AG20443 (cell line): ENCODE measurements around the gene PTPRM.

Source experiments
- DNase-seq: peaks from one replicate; pipeline ENCODE4 v3.0.0; 2012; ENCODE audit warnings: low spot score, mixed read lengths

Gene PTPRM

DNA sequence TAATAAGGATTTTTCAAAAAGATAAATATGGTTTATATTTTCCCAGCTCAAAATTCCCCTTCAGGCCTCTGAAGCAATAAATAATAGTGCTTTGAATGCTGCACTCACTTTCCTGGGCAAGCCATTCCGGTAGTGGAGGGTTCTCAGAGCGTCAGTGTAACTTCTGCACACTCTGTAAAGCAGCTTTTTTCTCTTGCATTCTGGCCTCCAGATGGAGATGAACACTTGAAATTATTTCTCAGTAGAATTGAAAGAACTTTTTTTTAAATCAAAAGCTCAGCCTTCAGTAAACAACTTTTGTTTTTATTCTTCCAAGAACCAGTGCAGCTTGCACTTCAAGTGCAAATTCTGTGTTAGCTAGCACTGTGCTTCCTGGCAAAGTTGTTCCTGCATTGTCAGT is 761.0 kb downstream of the PTPRM start:
- DNase-seq = no peak

- DNase-seq = no peak
Observed at GRCh38 chr18:8329186-8329771, 762.2 kb downstream of the PTPRM start.

- no peak for DNase-seq
Observed at GRCh38 chr18:8330575-8330974, 763.5 kb downstream of the PTPRM start.

DNA sequence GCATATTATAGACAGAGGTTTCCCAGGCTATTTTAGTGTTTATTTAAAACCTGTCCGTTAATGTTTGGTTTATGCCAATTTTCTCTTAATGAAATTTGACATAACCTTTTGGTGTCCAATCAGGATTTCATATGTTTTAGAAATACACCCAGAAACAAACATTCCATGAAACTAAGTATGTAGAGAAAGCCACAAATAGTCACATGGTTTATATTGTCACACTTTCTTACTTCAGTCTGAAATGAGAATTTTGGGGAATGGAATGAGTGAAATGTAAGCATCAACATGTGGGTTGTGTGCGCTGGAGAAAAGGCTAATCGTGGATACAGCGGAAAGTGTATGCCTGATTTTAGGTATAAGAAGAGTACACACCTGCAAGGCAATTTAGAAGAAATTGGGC is 765.2 kb downstream of the PTPRM start:
- no peak for DNase-seq

GRCh38 chr18:8333961-8334360 is 766.8 kb downstream of the PTPRM start:
- DNase-seq = no peak

GRCh38 chr18:8337211-8337610 is 770.1 kb downstream of the PTPRM start:
- DNase-seq = no peak

DNA sequence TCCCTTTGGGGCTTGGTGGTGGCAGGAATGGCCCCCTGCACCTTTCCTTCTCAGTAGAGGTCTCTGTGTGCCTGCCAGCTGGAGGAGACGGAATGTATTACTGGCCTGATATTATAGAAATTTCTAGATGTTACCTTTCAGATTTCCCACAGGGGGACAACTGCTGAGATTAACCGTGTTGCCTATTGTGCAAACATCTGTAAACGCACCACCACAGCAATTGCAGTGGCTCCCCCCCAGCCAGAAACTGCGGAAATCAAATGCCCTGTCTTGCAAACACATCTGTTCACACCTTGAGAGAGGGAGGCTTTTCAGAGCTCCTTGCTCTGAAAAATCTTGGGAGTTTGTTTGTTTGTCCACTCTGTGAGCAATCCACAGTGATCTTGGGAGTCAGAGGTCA is 772.1 kb downstream of the PTPRM start:
- no peak for DNase-seq

DNA sequence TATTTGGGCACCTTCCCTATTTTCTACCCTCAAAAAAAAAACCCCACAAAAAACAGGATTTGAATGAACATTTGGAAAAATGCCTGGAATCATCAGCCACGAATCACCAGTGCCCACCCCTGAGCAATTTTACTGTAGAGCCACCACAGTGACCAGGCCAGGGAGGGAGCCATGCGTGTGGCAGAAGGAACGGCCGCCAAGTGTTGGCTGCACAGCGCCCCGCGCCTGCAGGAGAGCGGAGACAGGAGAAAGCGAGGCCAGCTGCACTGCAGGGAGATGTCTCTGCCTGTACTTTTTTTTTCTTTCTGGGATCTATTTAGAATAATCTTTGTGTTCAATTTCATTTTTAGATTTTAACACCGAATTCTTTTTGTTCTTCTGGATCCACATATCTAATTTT is 772.8 kb downstream of the PTPRM start:
- DNase-seq = no peak

- peak; percentile 68 for DNase-seq
Observed at GRCh38 chr18:8341481-8342230, 774.5 kb downstream of the PTPRM start.

DNA sequence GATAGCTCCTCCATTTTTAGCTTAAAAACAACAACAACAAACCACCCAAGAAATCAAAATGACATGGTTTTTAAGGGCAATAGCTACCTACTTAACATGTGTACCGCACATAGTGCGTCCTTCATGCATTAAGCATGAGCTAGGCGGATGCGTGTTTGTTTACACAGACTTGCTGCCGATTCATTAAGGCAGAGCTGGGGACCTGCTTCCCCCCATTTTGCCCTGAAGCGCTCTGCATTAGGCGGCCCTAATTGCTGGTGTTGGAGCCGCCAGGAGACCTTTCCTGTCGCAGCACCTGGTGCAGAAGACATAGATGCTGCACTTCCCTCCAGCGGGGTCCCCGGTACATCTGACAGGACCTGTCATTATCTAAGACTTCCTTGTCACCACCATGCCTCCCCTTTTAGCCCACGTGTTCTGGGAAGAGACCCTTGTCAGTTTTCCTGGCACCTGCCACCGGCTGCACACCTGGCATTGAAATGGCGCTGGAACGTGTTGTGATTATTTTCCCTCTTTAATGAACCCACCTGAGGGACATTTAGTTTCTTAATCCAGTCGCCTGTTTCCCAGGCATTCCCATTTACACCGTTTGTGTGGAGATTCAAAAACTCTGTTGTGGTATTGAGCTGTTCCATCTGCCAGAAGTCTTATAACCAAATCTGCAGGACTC is 781.1 kb downstream of the PTPRM start:
- no peak for DNase-seq

DNA sequence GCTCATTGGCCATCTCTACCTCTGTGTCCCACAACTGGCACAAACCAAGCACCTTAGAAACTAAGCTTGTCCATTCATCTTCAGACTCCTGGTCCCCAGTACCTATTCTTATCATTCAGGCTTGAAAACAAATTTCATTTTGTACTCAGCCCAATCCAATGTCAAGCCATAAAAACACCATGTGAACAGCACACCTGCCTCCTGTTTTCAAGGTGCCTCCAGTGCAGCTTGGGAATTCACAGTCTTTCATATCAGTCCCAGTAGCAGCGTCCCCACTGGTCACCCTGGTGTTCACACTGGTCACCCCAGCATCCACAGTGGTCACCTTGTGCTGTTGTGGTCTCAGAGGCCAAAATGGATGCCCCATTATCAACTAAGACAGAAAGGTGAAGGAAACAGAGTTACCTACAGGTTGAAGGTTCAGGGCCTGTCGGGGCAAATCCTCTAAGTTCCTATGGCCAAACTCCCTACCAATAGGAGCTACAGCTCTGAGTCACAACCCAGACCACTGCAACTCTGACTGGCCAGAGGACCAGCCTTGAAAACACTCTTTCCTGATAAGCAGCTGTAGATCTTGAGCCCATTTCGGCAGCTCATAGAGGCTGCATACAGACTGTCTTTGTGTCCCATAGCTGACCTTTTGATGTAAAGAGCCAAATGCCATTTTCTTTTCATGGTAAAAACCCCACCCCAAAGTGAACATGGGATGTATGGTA is 782.6 kb downstream of the PTPRM start:
- no peak for DNase-seq

- DNase-seq = no peak
Observed at GRCh38 chr18:8350628-8351027, 783.5 kb downstream of the PTPRM start.

DNA sequence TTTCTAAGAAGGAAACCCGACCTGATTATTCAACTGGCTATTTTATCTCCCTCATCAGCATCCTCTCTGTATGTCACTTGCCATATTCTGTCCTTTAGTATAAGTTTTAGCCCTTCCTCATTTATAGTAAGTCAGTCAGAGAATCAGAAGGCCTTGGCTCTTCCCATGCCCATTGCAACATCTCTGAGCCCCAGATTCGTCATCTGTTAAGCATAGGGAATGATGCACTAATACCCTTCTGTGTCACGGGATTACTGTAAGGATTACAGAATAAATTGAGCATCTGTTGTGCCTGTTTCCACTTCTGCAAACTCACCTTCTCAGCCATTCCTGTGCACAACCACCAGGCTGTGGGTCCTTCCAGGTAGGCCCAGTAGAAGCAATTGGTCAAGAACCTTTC is 784.0 kb downstream of the PTPRM start:
- DNase-seq = no peak

DNA sequence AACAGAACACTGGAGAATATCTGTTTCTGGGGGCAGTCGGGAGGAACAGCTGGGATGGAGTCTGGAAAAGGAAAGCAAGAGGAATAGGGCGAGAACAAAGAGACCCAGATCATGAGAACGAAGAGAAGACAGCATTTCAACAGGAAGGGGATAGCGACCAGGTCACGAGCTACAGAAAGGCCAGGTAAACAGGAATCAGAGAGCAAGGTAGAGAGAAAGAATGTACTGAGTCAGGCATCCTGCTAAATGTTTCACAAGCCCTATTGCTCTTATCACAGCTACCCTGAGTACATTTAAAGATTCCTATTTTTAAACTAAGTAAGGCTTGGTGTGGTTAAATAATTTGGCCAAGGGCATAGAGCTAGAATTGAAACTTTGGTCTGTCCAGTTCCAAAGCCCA is 787.2 kb downstream of the PTPRM start:
- DNase-seq = no peak

DNA sequence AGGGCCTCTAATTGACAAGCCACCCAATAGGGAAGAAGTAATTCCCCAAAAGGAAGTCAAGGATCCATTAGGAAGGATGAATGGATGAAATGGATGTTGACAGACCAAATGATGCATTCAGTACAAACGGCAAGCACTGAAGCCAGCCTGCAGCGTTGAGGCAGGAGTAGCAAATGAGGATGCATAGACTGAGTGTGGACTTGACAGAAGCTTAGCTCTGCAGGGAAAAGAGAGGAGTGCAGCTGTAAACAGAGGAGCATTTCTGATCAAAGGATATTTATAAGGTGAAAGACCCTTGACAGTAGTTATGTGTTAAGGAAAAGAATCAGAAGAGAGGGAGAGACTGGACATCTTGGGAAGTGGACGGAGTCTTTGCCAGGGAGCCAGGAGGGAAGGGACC is 788.9 kb downstream of the PTPRM start:
- no peak for DNase-seq

- no peak for DNase-seq
Observed at GRCh38 chr18:8357320-8357719, 790.2 kb downstream of the PTPRM start.

DNA sequence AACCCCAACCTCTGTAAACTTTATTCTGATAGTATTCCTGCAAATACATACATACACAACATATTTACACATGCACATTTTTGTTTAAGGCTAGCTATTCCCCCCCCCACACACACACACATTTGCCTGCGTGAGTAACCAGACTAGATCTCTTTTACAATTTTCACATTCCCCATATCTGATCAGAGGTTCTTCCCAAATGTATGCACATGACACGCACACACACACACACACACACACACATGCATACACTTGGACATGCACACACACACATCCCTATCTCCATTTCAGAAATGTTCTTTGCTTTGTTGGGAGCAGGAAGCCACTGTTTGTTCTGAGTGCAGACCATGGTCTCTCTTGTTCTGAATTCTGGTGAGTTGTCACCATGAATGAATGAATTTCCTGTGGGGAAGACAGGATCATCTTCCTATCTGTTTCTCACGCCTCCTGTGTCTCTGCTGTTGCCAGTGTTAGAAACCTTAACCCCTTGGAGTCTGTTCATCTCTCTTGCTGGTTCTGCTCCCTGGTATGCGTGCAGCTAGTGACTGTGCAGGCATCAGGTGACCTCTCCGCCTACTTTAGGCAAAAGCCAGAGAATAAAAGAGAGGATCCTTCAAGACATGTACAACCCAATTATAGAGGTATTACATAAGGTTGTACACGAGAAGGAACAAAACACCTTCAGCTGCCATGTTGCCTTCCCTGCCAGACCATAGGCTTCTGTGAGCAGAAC is 791.1 kb downstream of the PTPRM start:
- no peak for DNase-seq

- DNase-seq = no peak
Observed at GRCh38 chr18:8359076-8359475, 792.0 kb downstream of the PTPRM start.

- no peak for DNase-seq
Observed at GRCh38 chr18:8359481-8359880, 792.4 kb downstream of the PTPRM start.

DNA sequence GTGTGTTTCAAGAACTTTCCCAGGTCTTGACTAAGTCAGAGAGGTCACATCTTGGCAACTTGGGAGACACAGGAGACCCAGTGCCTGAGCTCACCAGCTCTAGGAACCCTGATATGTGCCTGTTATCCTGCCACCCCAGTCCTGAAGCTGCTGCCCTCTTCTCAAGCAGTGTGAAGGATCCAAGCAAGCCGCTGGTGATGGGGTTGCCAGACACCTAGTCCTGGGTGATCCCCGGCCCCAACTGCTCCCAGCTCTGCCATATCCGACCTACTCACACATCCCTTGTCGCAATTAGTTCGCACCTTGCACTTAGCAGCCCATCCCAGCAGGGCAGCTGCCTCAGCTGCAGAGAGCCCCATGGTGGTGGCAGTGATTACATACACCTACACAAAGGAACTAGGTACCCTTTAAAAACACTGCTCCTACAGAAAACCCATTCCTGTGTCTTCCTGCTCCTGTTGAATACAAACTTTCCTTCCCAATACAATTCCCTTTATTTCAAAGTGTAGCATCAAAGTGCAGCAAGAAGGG is 794.9 kb downstream of the PTPRM start:
- no peak for DNase-seq

DNA sequence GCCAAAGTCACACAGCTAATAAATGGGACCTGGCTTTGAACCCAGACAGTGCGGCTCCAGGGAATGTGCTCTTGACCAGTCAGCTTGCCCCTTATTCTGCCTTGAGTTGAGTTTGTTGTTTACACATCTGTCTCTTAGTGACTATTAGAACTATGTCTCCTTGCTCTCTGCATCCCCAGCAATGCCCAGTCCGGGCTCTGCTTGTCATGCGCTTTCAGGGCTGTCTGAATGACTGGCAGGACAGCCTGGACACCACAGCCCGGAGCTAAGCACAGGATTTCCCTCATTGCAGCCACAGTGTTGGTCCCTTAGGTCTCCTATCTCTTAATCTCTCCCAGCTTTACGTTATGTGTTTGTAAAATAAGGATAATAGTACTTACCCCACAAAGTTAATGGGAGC is 795.7 kb downstream of the PTPRM start:
- no peak for DNase-seq

- DNase-seq = no peak
Observed at GRCh38 chr18:8364385-8364784, 797.3 kb downstream of the PTPRM start.
